A673 (cell line): Measurements from ENCODE around the gene ZBTB32.

Experiments used
- EZH2 ChIP-seq: fragments of 200-600 bp; sonication (generic); IDR thresholded peaks from 2 replicates; pipeline ENCODE4 v1.6.1; 2017; ENCODE audit warnings: borderline replicate concordance, low read depth, mild to moderate bottlenecking, mixed read lengths, antibody characterized with exemption, low read length; ENCODE audit not compliant: poor library complexity, severe bottlenecking
- TF ChIP-seq, protein P1 (sequence below): fragments of 300-800, 200-600 bp; sonication (generic); conservative IDR thresholded peaks from 2 replicates; pipeline ENCODE4 v1.5.1; 2017; ENCODE audit warnings: low read depth, mild to moderate bottlenecking, antibody characterized with exemption, low read length, moderate library complexity, mixed read lengths

DNA sequence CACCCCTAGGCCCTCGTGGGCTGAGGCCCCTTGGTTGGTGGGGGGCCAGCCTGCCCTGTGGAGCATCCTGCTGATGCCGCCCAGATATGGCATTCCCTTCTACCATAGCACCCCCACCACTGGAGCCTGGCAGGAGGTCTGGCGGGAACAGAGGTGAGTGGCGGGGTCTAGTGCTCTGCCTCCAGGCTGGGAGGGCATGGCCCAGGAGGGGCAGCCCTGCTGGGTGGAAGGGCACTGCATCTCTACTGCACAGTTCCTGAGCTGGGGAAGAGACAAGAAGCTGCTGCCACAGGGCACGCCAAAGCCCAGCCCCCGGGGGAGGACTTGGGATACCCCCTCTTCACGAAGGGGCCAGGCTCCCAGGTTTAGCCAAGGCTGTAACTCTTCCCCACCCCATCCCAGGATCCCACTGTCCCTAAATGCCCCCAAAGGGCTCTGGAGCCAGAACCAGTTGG, 11.0 kb downstream of the ZBTB32 start:
- TF ChIP-seq, protein P1, sequence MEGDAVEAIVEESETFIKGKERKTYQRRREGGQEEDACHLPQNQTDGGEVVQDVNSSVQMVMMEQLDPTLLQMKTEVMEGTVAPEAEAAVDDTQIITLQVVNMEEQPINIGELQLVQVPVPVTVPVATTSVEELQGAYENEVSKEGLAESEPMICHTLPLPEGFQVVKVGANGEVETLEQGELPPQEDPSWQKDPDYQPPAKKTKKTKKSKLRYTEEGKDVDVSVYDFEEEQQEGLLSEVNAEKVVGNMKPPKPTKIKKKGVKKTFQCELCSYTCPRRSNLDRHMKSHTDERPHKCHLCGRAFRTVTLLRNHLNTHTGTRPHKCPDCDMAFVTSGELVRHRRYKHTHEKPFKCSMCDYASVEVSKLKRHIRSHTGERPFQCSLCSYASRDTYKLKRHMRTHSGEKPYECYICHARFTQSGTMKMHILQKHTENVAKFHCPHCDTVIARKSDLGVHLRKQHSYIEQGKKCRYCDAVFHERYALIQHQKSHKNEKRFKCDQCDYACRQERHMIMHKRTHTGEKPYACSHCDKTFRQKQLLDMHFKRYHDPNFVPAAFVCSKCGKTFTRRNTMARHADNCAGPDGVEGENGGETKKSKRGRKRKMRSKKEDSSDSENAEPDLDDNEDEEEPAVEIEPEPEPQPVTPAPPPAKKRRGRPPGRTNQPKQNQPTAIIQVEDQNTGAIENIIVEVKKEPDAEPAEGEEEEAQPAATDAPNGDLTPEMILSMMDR, result no peak
- TF ChIP-seq EZH2, result no peak
